Coronary artery (tissue), 2 donors: ENCODE data around the gene CDH13.

ENCODE experiments used
- DNase-seq: peaks from one replicate; pipeline ENCODE4 v3.0.0-alpha.2; 2017; ENCODE audit warnings: low spot score
- H3K27ac ChIP-seq, 2 donors: fragments of 200-600 bp; sonication (generic); one replicate each; pipeline ENCODE4 v1.5.1; 2016 to 2019
- H3K4me3 ChIP-seq: fragments of 200-600 bp; sonication (generic); 2 replicates; pipeline ENCODE4 v1.5.1; 2016; ENCODE audit warnings: mild to moderate bottlenecking, moderate library complexity
- TF ChIP-seq, protein P1 (sequence below): fragments of 200-600 bp; sonication (generic); IDR thresholded peaks from one replicate; pipeline ENCODE4 v1.5.1; 2019; ENCODE audit warnings: antibody characterized with exemption

Gene CDH13

DNA sequence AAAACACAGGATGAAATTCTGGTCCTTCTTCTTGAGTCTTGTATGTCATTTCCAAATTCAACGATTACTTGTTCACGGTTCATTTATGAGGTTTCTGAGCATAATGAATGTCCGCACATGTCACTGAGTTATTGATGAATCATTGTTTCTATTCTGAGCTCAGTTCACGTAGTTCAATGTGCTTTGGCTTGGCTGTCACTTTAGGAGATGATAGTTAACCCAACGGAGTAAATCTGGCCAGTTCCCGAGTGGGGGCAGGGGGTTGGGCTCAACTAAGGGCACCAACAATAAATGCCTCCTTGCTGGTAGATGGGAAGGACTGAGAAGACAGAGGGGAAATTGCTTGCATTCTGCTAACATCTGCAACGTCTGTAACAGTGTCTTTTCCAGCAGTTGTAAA is 941.6 kb downstream of the CDH13 start:
- Histone ChIP-seq H3K4me3 (no peak overlapping the region), H3K27ac (no peak overlapping the region)
- DNase-seq, result no peak
- TF ChIP-seq, protein P1, sequence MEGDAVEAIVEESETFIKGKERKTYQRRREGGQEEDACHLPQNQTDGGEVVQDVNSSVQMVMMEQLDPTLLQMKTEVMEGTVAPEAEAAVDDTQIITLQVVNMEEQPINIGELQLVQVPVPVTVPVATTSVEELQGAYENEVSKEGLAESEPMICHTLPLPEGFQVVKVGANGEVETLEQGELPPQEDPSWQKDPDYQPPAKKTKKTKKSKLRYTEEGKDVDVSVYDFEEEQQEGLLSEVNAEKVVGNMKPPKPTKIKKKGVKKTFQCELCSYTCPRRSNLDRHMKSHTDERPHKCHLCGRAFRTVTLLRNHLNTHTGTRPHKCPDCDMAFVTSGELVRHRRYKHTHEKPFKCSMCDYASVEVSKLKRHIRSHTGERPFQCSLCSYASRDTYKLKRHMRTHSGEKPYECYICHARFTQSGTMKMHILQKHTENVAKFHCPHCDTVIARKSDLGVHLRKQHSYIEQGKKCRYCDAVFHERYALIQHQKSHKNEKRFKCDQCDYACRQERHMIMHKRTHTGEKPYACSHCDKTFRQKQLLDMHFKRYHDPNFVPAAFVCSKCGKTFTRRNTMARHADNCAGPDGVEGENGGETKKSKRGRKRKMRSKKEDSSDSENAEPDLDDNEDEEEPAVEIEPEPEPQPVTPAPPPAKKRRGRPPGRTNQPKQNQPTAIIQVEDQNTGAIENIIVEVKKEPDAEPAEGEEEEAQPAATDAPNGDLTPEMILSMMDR, result no peak

- DNase-seq, result no peak
- Histone ChIP-seq H3K27ac (no peak overlapping the region), H3K4me3 (no peak overlapping the region)
- TF ChIP-seq, protein P1, result no peak
These were observed 947.6 kb downstream of the CDH13 start for GRCh38 chr16:83574388-83574787.

GRCh38 chr16:83577078-83577745 is 950.4 kb downstream of the CDH13 start:
- Histone ChIP-seq H3K4me3 (no peak overlapping the region), H3K27ac (no peak overlapping the region)
- no peak for DNase-seq
- TF ChIP-seq, protein P1, result no peak

DNA sequence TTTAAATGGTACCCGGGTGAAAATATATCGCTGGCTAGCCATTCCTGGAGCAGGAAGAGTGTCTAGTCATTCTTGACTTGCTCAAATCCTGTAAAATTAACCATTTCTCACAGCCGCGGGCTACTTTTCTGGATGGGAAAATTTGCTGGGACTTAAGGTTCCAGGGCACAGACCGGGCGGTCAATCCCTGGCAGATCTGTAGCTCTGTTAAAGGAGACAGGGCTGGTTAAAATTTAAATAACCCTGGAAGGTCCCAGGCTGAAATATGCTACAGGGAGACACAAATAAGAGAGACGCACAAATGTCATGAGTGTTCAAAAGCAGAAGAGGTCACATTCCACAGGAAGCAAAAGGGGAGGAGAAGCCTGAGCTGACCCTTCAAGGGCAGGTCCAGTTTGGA is 951.4 kb downstream of the CDH13 start:
- TF ChIP-seq, protein P1, result no peak
- Histone ChIP-seq H3K4me3 (no peak overlapping the region), H3K27ac (no peak overlapping the region)
- no peak for DNase-seq

GRCh38 chr16:83579027-83579426 is 952.3 kb downstream of the CDH13 start:
- TF ChIP-seq, protein P1, result no peak
- Histone ChIP-seq H3K4me3 (no peak overlapping the region), H3K27ac (no peak overlapping the region)
- no peak for DNase-seq

GRCh38 chr16:83579436-83579835 is 952.7 kb downstream of the CDH13 start:
- no peak overlapping the region for H3K4me3 ChIP-seq
- TF ChIP-seq, protein P1, result no peak
- DNase-seq, result no peak
- H3K27ac ChIP-seq, result no peak overlapping the region

- DNase-seq, result no peak
- Histone ChIP-seq H3K4me3 (no peak overlapping the region), H3K27ac (no peak overlapping the region)
- TF ChIP-seq, protein P1, result no peak
These were observed 954.3 kb downstream of the CDH13 start for GRCh38 chr16:83581082-83581481.
